GM12878 (cell line): ENCODE results near the gene SPOP. TPM values are rescaled to one million over a fixed set of nuclear protein-coding genes. Genes with fewer than 3 reads are reported as not detected.

ENCODE experiments used
- ATAC-seq: fragments of 200-7000 bp; cut with Tn5 transposase; 3 replicates; pipeline ENCODE4 v1.9.1; 2020; ENCODE audit warnings: mild to moderate bottlenecking, moderate library complexity
- BruUV-seq: library from RNA; stranded (reverse); fragments of 400-500 nt; replicated peaks from 2 replicates; lab custom pipeline; 2021; lab: Mats Ljungman, UMichigan
- CTCF ChIA-PET: fragments of 300-600 bp; sonication (Branson Sonifier 250); formaldehyde crosslinking; extraction: SDS; loops from one replicate; lab custom pipeline; 2021; ENCODE audit warnings: inconsistent platforms; lab: Yijun Ruan, JAX
- POLR2A ChIA-PET: fragments of 350-600 bp; formaldehyde crosslinking; extraction: SDS; loops from one replicate; lab custom pipeline; 2021; ENCODE audit warnings: inconsistent platforms; lab: Charles Lee
- RAD21 ChIA-PET: fragments of 300-600 bp; sonication (Branson Sonifier 250); formaldehyde crosslinking; loops from one replicate; lab custom pipeline; 2023; ENCODE audit warnings: antibody characterized with exemption; ENCODE audit not compliant: unreplicated experiment; lab: Charles Lee
- SMC1A ChIA-PET: fragments of 300-600 bp; sonication (Branson Sonifier 250); formaldehyde crosslinking; loops from one replicate; lab custom pipeline; 2023; ENCODE audit not compliant: unreplicated experiment, uncharacterized antibody; lab: Charles Lee
- DNase-seq: peaks from one replicate; pipeline ENCODE4 v3.0.0-alpha.2; 2011; ENCODE audit warnings: low read depth, low spot score
- FAIRE-seq: peaks from 3 replicates; lab custom pipeline; 2011; peaks lifted over from hg19 to GRCh38; lab: Jason Lieb, UNC
- H2AFZ ChIP-seq: 2 replicates; pipeline ENCODE4 v1.6.0; 2011; ENCODE audit warnings: low read depth, low read length, control low read depth; ENCODE audit not compliant: control insufficient read depth
- H3K27ac ChIP-seq: 2 replicates; pipeline ENCODE4 v1.5.1; 2011; ENCODE audit warnings: control low read depth; ENCODE audit not compliant: control insufficient read depth, insufficient read depth
- H3K27me3 ChIP-seq, 2 experiments: replicated peaks in 1 of 2; 2 replicates each; pipeline versions ENCODE4 v1.6.0 to v1.6.1; 2011; ENCODE audit warnings: low read length in 1 of 2; ENCODE audit not compliant: control insufficient read depth in 2 of 2, insufficient read depth in 2 of 2
- H3K36me3 ChIP-seq, 2 experiments: 2 replicates each; pipeline ENCODE4 v1.5.1; 2011; ENCODE audit warnings: low read length in 1 of 2; ENCODE audit not compliant: control insufficient read depth in 2 of 2, insufficient read depth in 2 of 2
- H3K4me1 ChIP-seq: 2 replicates; pipeline ENCODE4 v1.6.1; 2011; ENCODE audit warnings: mild to moderate bottlenecking, low read length, moderate library complexity, mixed read lengths; ENCODE audit not compliant: control insufficient read depth, insufficient read depth
- H3K4me2 ChIP-seq: 2 replicates; pipeline ENCODE4 v1.6.0; 2011; ENCODE audit warnings: control low read depth; ENCODE audit not compliant: control insufficient read depth, insufficient read depth
- H3K4me3 ChIP-seq: fragments of 200-600 bp; sonication (generic); 2 replicates; pipeline ENCODE4 v1.5.1; 2016
- H3K79me2 ChIP-seq: 2 replicates; pipeline ENCODE4 v1.6.0; 2011; ENCODE audit warnings: low read length; ENCODE audit not compliant: control insufficient read depth, insufficient read depth
- H3K9ac ChIP-seq: 2 replicates; pipeline ENCODE4 v1.8.0; 2011; ENCODE audit warnings: low read length, control low read depth, mixed read lengths; ENCODE audit not compliant: control insufficient read depth, insufficient read depth
- H3K9me3 ChIP-seq: replicated peaks from 3 replicates; pipeline ENCODE4 v1.5.1; 2011; ENCODE audit warnings: mild to moderate bottlenecking, low read length; ENCODE audit not compliant: control insufficient read depth, insufficient read depth
- H4K20me1 ChIP-seq: 2 replicates; pipeline ENCODE4 v1.6.0; 2011; ENCODE audit not compliant: control insufficient read depth, insufficient read depth
- MYC ChIP-seq: IDR thresholded peaks from 2 replicates; pipeline ENCODE4 v1.6.1; 2011; ENCODE audit warnings: mild to moderate bottlenecking, low read length, moderate library complexity, inconsistent platforms; ENCODE audit not compliant: insufficient read depth, insufficient replicate concordance, insufficient read length, severe bottlenecking
- POLR2AphosphoS5 ChIP-seq: IDR thresholded peaks from 2 replicates; pipeline ENCODE4 v1.6.1; 2011; ENCODE audit warnings: mild to moderate bottlenecking, low read length, inconsistent platforms
- RBBP5 ChIP-seq: fragments of 200-600 bp; sonication (generic); conservative IDR thresholded peaks from 2 replicates; pipeline ENCODE4 v1.6.1; 2016
- ZBED1 ChIP-seq: IDR thresholded peaks from 2 replicates; pipeline ENCODE4 v1.6.1; 2016; ENCODE audit warnings: borderline replicate concordance
- ZNF384 ChIP-seq: IDR thresholded peaks from 2 replicates; pipeline ENCODE4 v1.6.1; 2012; ENCODE audit warnings: low read depth, mild to moderate bottlenecking, low read length, improper control_type of control experiment, borderline replicate concordance
- ZNF622 ChIP-seq: fragments of 450-650 bp; IDR thresholded peaks from 2 replicates; pipeline ENCODE4 v1.6.1; 2017; ENCODE audit warnings: mild to moderate bottlenecking, inconsistent platforms
- WGBS: methylation state at CpG from one replicate; pipeline ENCODE4 v1.1.6; 2016; ENCODE audit warnings: low lambda C conversion rate; ENCODE audit not compliant: insufficient replicate concordance, insufficient coverage; ENCODE audit errors: missing lambda C conversion rate; 5-methylcytosine and 5-hydroxymethylcytosine counted together
- in situ Hi-C: fragments of 300-500 bp; cut with MboI; formaldehyde crosslinking; loops from 9 replicates; pipeline ENCODE4 v1.14.3; 2018; ENCODE audit warnings: mixed read lengths
- intact Hi-C: fragments of 100-400 bp; cut with micrococcal nuclease; formaldehyde crosslinking; loops from one replicate; pipeline ENCODE4 v1.14.2; 2022; ENCODE audit not compliant: unreplicated experiment
- polyA plus RNA-seq, 11 experiments: library from polyadenylated mRNA; depleted of rRNA in 4 of 11; unstranded in 6 of 11; stranded (reverse) in 5 of 11; fragments of >200 nt; fragmentation: Nextera tagmentation in 4 of 11; fragmentation: Illumina TruSeq in 1 of 11; extraction: Ambion mirVana in 4 of 11; extraction: Trizol in 1 of 11; gene quantifications; 1 replicate in 1 of 11; 2 replicates in 10 of 11; pipeline versions ENCODE4 v1.2.1 to v1.2.3, GENCODE V29; 2011 to 2016; ENCODE audit warnings: inconsistent platforms in 2 of 11, missing spikeins in 2 of 11, low read depth in 1 of 11
- total RNA-seq, 4 experiments: library from RNA; depleted of rRNA in 3 of 4; stranded (reverse); fragments of >200 nt in 3 of 4; fragmentation: Illumina TruSeq in 1 of 4; extraction: Trizol in 1 of 4; gene quantifications; 2 replicates each; pipeline versions ENCODE4 v1.2.1 to v1.2.3, GENCODE V29; 2013 to 2021
- TF ChIP-seq, protein P1 (sequence below): IDR thresholded peaks from 2 replicates; pipeline ENCODE4 v1.6.1; 2011; ENCODE audit warnings: borderline replicate concordance, low read depth, mild to moderate bottlenecking, moderate library complexity, low read length; ENCODE audit not compliant: insufficient read depth, poor library complexity, severe bottlenecking
- TF ChIP-seq, protein P2 (sequence below): fragments of 450-650 bp; IDR thresholded peaks from 2 replicates; pipeline ENCODE4 v1.6.1; 2014; ENCODE audit warnings: mild to moderate bottlenecking
- TF ChIP-seq, protein P3 (sequence below): fragments of 450-650 bp; formaldehyde crosslinking; IDR thresholded peaks from 2 replicates; pipeline ENCODE4 v1.5.0; 2022; ENCODE audit warnings: mild to moderate bottlenecking, missing genetic modification characterization
- TF ChIP-seq, protein P4 (sequence below): fragments of 450-650 bp; IDR thresholded peaks from 2 replicates; pipeline ENCODE4 v1.6.1; 2018; ENCODE audit warnings: mild to moderate bottlenecking, low read depth, moderate library complexity; ENCODE audit not compliant: partially characterized antibody

SPOP gene
- total and polyA plus RNA-seq, 10 of the 15 experiments (the other 5 are each of a cell fraction or from before 2014, with no cell fraction given): 35.1 to 80.4 (median 44.7) TPM

DNA sequence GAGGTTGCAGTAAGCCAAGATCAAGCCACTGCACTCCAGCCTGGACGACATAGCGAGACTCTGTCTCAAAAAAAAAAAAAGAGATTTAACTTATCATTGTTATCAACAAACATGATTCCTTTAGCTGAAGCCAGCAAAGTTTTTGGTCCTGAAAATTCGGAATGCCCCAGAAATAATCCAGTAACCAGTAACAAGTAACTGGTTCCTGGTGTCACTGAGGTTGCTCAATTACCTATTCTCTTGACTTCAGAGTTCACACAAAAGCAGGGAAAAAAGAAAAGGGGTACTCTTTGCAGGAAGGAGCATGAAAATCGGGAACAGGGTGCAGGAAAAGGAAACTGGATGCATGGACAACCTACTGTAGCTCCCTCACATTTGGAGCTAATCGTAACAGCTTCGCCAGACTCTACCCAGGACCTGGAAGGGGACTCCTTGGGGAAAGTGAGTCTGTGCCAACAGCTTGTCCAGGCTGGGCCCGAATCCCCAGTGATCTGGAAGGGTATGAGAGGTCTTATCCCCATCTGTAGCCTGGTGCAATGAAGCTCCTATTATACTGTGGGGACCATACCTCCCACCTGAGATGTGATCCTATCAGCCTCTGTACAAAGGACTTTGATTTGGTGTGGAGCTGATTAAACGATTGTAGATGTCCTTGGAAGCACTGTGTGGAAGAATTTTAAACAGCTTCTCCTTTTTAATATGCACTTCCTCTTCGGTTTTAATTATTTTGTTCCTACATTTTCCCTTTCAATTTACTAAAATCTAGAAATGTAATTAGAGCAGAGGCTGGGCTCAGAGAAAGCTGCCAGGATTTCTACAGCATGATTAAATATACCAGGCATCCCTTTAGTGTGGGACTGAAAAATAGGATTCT lies 3.4 kb upstream of the SPOP start:
- in situ Hi-C loops (no loop called here), intact Hi-C loops (no loop called here)
- Histone ChIP-seq H3K9me3 (no peaks in the 10 kb centered on the region), H3K9ac (no peak overlapping the region), H2AFZ (no peak overlapping the region), H3K27me3 (no peaks in the 10 kb centered on the region; a peak in 1 of 4 replicates), H3K27ac (no peak overlapping the region), H3K4me3 (no peak overlapping the region), H3K36me3 (no peaks in the 10 kb centered on the region), H3K79me2 (peaks cover 9% of the 10 kb centered on the region), H3K4me1 (no peaks in the 10 kb centered on the region), H3K4me2 (no peak overlapping the region), H4K20me1 (no peaks in the 10 kb centered on the region)
- 45% methylated on average over 9 of the region's 9 CpGs for WGBS
- BruUV-seq: no TSS peak
- ChIA-PET CTCF (interaction anchor here (0.6 to 1.9 kb wide), 8 partner anchors 9 to 405 kb away, joined by 3 to 8 read pairs (median 3); partner anchors contain the start of gene SLC35B1), RAD21 (no interaction called here), SMC1A (interaction anchor here (0.5 to 1.8 kb wide), 7 partner anchors 10 to 321 kb away, joined by 3 to 6 read pairs (median 3); no protein-coding TSS in a partner anchor), POLR2A (no interaction called here)
- DNase-seq (no peak), ATAC-seq (no peak), FAIRE-seq (no peak)
- TF ChIP-seq RBBP5 (no peak), ZBED1 (no peak), ZNF622 (no peak), MYC (no peak), ZNF384 (no peak), POLR2AphosphoS5 (no peak)
- TF ChIP-seq, protein P1, sequence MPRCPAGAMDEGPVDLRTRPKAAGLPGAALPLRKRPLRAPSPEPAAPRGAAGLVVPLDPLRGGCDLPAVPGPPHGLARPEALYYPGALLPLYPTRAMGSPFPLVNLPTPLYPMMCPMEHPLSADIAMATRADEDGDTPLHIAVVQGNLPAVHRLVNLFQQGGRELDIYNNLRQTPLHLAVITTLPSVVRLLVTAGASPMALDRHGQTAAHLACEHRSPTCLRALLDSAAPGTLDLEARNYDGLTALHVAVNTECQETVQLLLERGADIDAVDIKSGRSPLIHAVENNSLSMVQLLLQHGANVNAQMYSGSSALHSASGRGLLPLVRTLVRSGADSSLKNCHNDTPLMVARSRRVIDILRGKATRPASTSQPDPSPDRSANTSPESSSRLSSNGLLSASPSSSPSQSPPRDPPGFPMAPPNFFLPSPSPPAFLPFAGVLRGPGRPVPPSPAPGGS: no peak
- TF ChIP-seq, protein P2, sequence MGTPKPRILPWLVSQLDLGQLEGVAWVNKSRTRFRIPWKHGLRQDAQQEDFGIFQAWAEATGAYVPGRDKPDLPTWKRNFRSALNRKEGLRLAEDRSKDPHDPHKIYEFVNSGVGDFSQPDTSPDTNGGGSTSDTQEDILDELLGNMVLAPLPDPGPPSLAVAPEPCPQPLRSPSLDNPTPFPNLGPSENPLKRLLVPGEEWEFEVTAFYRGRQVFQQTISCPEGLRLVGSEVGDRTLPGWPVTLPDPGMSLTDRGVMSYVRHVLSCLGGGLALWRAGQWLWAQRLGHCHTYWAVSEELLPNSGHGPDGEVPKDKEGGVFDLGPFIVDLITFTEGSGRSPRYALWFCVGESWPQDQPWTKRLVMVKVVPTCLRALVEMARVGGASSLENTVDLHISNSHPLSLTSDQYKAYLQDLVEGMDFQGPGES: no peak
- TF ChIP-seq, protein P3, sequence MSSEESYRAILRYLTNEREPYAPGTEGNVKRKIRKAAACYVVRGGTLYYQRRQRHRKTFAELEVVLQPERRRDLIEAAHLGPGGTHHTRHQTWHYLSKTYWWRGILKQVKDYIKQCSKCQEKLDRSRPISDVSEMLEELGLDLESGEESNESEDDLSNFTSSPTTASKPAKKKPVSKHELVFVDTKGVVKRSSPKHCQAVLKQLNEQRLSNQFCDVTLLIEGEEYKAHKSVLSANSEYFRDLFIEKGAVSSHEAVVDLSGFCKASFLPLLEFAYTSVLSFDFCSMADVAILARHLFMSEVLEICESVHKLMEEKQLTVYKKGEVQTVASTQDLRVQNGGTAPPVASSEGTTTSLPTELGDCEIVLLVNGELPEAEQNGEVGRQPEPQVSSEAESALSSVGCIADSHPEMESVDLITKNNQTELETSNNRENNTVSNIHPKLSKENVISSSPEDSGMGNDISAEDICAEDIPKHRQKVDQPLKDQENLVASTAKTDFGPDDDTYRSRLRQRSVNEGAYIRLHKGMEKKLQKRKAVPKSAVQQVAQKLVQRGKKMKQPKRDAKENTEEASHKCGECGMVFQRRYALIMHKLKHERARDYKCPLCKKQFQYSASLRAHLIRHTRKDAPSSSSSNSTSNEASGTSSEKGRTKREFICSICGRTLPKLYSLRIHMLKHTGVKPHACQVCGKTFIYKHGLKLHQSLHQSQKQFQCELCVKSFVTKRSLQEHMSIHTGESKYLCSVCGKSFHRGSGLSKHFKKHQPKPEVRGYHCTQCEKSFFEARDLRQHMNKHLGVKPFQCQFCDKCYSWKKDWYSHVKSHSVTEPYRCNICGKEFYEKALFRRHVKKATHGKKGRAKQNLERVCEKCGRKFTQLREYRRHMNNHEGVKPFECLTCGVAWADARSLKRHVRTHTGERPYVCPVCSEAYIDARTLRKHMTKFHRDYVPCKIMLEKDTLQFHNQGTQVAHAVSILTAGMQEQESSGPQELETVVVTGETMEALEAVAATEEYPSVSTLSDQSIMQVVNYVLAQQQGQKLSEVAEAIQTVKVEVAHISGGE (CRISPR knock-in tag): no peak
- TF ChIP-seq, protein P4, sequence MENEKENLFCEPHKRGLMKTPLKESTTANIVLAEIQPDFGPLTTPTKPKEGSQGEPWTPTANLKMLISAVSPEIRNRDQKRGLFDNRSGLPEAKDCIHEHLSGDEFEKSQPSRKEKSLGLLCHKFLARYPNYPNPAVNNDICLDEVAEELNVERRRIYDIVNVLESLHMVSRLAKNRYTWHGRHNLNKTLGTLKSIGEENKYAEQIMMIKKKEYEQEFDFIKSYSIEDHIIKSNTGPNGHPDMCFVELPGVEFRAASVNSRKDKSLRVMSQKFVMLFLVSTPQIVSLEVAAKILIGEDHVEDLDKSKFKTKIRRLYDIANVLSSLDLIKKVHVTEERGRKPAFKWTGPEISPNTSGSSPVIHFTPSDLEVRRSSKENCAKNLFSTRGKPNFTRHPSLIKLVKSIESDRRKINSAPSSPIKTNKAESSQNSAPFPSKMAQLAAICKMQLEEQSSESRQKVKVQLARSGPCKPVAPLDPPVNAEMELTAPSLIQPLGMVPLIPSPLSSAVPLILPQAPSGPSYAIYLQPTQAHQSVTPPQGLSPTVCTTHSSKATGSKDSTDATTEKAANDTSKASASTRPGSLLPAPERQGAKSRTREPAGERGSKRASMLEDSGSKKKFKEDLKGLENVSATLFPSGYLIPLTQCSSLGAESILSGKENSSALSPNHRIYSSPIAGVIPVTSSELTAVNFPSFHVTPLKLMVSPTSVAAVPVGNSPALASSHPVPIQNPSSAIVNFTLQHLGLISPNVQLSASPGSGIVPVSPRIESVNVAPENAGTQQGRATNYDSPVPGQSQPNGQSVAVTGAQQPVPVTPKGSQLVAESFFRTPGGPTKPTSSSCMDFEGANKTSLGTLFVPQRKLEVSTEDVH: no peak
